Right ventricle myocardium superior (tissue), 1 donor: ENCODE data around the gene ECI1. TPM values are rescaled to one million over a fixed set of nuclear protein-coding genes. Genes with fewer than 3 reads are reported as not detected.
"Not testable (repeated sequence)": the region's sequence is repeated elsewhere in the genome, so short reads cannot be mapped to it uniquely, and the experiment has no call there.

Experiments
- ATAC-seq: fragments of 200-7000 bp; cut with Tn5 transposase; one replicate; pipeline ENCODE4 v1.9.1; 2020; ENCODE audit warnings: mild to moderate bottlenecking; ENCODE audit not compliant: poor library complexity
- DNase-seq: peaks from one replicate; pipeline ENCODE4 v3.0.0-alpha.2; 2020
- intact Hi-C: fragments of 100-400 bp; cut with DNase I; formaldehyde crosslinking; loops from one replicate; pipeline ENCODE4 v1.11.2; 2022
- total RNA-seq: library from RNA; stranded (reverse); fragmentation: NEBNext Ultra II Directional; extraction: Animal tissue kit (Norgen Biotek cat#: 25700); gene quantifications from one replicate; pipeline ENCODE4 v1.2.1, GENCODE V29; 2021
- donor health status: DM: no; HTN: yes; CAD: no; lungs with severe emphysema.

The ECI1 gene
- total RNA-seq, 1 donor from 2014 or later: 215 TPM

GRCh38 chr16:2206420-2206779 is 45.0 kb downstream of the ECI1 start:
- ATAC-seq (no peak), DNase-seq (no peak)
- intact Hi-C loops: no loop called here

- DNase-seq: no peak
- peak; percentile 9 for ATAC-seq
- intact Hi-C loops: no loop called here
These were observed 45.4 kb downstream of the ECI1 start for GRCh38 chr16:2205967-2206313.

GRCh38 chr16:2205104-2205966 is 46.1 kb downstream of the ECI1 start, which contains the start of gene MLST8:
MLST8 (plus strand) TSS chr16:2205454; CDS start chr16:2206086, 632 bp downstream.
- intact Hi-C loops: no loop called here
- DNase-seq (peak; percentile 92), ATAC-seq (peak; percentile 91)

GRCh38 chr16:2204416-2205103 is 46.8 kb downstream of the ECI1 start:
- no peak for ATAC-seq
- DNase-seq: no peak
- intact Hi-C loops: no loop called here

- intact Hi-C loops, ATAC-seq, DNase-seq: not testable (repeated sequence)
These were observed 48.2 kb downstream of the ECI1 start for GRCh38 chr16:2203119-2203688.

GRCh38 chr16:2200313-2200712 is 51.1 kb downstream of the ECI1 start:
- DNase-seq (no peak), ATAC-seq (no peak)
- intact Hi-C loops: no loop called here

- DNase-seq (no peak), ATAC-seq (no peak)
- intact Hi-C loops: no loop called here
These were observed 51.7 kb downstream of the ECI1 start for GRCh38 chr16:2199621-2200139.

- ATAC-seq: no peak
- DNase-seq: no peak
- intact Hi-C loops: no loop called here
These were observed 52.3 kb downstream of the ECI1 start for GRCh38 chr16:2199095-2199494.

GRCh38 chr16:2198283-2198682 is 53.1 kb downstream of the ECI1 start:
- DNase-seq (no peak), ATAC-seq (no peak)
- intact Hi-C loops: no loop called here

GRCh38 chr16:2197765-2198164 is 53.6 kb downstream of the ECI1 start:
- DNase-seq (no peak), ATAC-seq (no peak)
- intact Hi-C loops: no loop called here

GRCh38 chr16:2196981-2197511 is 54.3 kb downstream of the ECI1 start:
- ATAC-seq: no peak
- intact Hi-C loops: no loop called here
- no peak for DNase-seq

GRCh38 chr16:2196162-2196980 is 55.0 kb downstream of the ECI1 start, which contains the start of gene CASKIN1:
CASKIN1 (minus strand) TSS chr16:2196605; CDS start chr16:2196432, 173 bp downstream.
- intact Hi-C loops: no loop called here
- DNase-seq (no peak), ATAC-seq (peak; percentile 21)

GRCh38 chr16:2195322-2196161 is 55.8 kb downstream of the ECI1 start:
- DNase-seq: no peak
- ATAC-seq: no peak
- intact Hi-C loops: no loop called here

- DNase-seq (no peak), ATAC-seq (peak; percentile 59)
- intact Hi-C loops: no loop called here
These were observed 56.5 kb downstream of the ECI1 start for GRCh38 chr16:2194852-2195321.

- ATAC-seq: no peak
- intact Hi-C loops: no loop called here
- DNase-seq: no peak
These were observed 57.1 kb downstream of the ECI1 start for GRCh38 chr16:2194166-2194834.

- ATAC-seq: peak; percentile 30
- intact Hi-C loops: no loop called here
- peak; percentile 58 for DNase-seq
These were observed 60.0 kb downstream of the ECI1 start for GRCh38 chr16:2191446-2191706.
